ENCODE results near the gene SP140.

SP140 gene

DNA sequence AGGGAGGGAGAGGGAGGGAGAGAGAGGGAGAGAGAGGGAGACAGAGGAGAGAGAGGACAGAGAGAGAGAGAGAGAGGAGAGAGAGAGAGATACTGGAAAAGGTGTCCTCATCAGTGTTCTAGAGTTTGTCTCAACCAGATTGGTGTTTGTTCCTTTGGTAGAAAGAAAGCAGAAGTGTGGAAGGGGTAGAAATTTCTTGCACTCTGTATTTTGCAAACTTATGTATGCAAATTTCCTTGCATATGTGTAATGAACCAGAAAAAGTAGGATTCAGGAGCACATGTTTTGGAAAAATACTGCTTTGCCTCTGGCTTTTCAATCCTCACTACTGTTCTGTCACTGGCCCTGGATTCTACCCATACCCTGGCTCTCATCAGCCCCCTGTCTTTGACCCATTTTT lies 1.1 kb upstream of the SP140 start:
- no peak overlapping the region for H3K27ac ChIP-seq (ENCODE audit: extremely low read depth, low read depth, low read length)
- TF ChIP-seq ZNF2 (tag by site-specific recombination; IDR thresholded peaks at IDR 0.05) = no peak
- TF ChIP-seq ZNF394 (tag by site-specific recombination; IDR thresholded peaks at IDR 0.05; ENCODE audit: borderline replicate concordance) = no peak
- TF ChIP-seq ZNF24 (tag by site-specific recombination; IDR thresholded peaks at IDR 0.05) = no peak
- TF ChIP-seq SCRT2 (tag by site-specific recombination; IDR thresholded peaks at IDR 0.05) = no peak
- no peak for TF ChIP-seq ZNF585B (tag by site-specific recombination; IDR thresholded peaks at IDR 0.05)
- TF ChIP-seq ZFP41 (tag by site-specific recombination; IDR thresholded peaks at IDR 0.05; ENCODE audit: borderline replicate concordance) = no peak
- TF ChIP-seq, protein P1, sequence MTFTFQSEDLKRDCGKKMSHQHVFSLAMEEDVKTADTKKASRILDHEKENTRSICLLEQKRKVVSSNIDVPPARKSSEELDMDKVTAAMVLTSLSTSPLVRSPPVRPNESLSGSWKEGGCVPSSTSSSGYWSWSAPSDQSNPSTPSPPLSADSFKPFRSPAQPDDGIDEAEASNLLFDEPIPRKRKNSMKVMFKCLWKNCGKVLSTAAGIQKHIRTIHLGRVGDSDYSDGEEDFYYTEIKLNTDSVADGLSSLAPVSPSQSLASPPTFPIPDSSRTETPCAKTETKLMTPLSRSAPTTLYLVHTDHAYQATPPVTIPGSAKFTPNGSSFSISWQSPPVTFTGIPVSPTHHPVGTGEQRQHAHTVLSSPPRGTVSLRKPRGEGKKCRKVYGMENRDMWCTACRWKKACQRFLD (tag by site-specific recombination; IDR thresholded peaks at IDR 0.05) = no peak
- CTCF ChIA-PET = no interaction called here
- no peaks in the 10 kb centered on the region for H3K4me1 ChIP-seq (ENCODE audit: control insufficient read depth, insufficient read depth, low read length)
- no peaks in the 10 kb centered on the region for H3K36me3 ChIP-seq (ENCODE audit: control insufficient read depth in 2 of 2, insufficient read depth in 1 of 2, low read length in 2 of 2)
- no peak overlapping the region for H3K4me3 ChIP-seq (ENCODE audit: low read depth, low read length)
- no peaks in the 10 kb centered on the region for H3K9me3 ChIP-seq (ENCODE audit: control insufficient read depth, insufficient read depth, low read depth, low read length)
- POLR2A ChIA-PET = no interaction called here

DNA sequence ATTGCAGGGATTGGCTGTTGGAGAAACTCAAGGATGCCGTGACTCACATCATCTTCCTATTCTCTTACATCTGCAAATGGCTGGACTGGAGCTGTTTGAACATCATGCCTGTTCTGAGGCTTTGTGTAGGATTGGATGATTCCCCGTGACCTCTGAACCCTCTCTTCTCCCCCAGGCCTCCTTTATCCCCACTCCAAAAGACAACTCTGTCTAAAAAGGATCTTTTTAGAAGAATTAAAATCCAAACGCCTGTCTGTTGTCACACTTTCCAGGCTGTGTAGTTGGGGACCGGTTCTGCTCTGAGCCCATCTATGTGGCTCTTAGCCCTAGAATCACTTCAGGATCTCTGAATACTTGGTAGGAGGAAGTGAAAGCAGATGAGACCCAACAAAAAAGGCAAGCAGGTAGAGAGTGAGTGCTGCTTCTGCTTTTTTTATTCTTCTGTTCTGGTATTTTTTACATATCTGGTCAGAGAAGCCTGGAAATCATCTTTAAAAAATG lies 565 bp downstream of the SP140 start:
- ChIA-PET CTCF (no interaction called here), POLR2A (no interaction called here)
- no peak overlapping the region for H3K27ac ChIP-seq (ENCODE audit: extremely low read depth, low read depth, low read length)
- H3K36me3 ChIP-seq (ENCODE audit: control insufficient read depth in 2 of 2, insufficient read depth in 1 of 2, low read length in 2 of 2) = no peaks in the 10 kb centered on the region
- H3K9me3 ChIP-seq (ENCODE audit: control insufficient read depth, insufficient read depth, low read depth, low read length) = no peaks in the 10 kb centered on the region
- TF ChIP-seq ZSCAN23 (tag by site-specific recombination; IDR thresholded peaks at IDR 0.05) (no peak), TCF7L2 (IDR thresholded peaks at IDR 0.05; ENCODE audit: borderline replicate concordance, low read depth, low read length) (no peak), ZNF132 (tag by site-specific recombination; IDR thresholded peaks at IDR 0.05; ENCODE audit: borderline replicate concordance) (no peak), ZNF391 (tag by site-specific recombination; IDR thresholded peaks at IDR 0.05; ENCODE audit: borderline replicate concordance, low read depth) (no peak), KLF7 (tag by site-specific recombination; IDR thresholded peaks at IDR 0.05; ENCODE audit: borderline replicate concordance) (no peak), ZNF423 (tag by site-specific recombination; IDR thresholded peaks at IDR 0.05) (no peak), WT1 (tag by site-specific recombination; IDR thresholded peaks at IDR 0.05) (no peak), ZNF394 (tag by site-specific recombination; IDR thresholded peaks at IDR 0.05; ENCODE audit: borderline replicate concordance) (no peak), KLF16 (tag by site-specific recombination; IDR thresholded peaks at IDR 0.05) (no peak), KLF1 (tag by site-specific recombination; IDR thresholded peaks at IDR 0.05) (no peak), SCRT2 (tag by site-specific recombination; IDR thresholded peaks at IDR 0.05) (no peak), OVOL3 (tag by site-specific recombination; IDR thresholded peaks at IDR 0.05) (no peak), ZNF37A (tag by site-specific recombination; IDR thresholded peaks at IDR 0.05) (no peak)
- TF ChIP-seq, protein P2, sequence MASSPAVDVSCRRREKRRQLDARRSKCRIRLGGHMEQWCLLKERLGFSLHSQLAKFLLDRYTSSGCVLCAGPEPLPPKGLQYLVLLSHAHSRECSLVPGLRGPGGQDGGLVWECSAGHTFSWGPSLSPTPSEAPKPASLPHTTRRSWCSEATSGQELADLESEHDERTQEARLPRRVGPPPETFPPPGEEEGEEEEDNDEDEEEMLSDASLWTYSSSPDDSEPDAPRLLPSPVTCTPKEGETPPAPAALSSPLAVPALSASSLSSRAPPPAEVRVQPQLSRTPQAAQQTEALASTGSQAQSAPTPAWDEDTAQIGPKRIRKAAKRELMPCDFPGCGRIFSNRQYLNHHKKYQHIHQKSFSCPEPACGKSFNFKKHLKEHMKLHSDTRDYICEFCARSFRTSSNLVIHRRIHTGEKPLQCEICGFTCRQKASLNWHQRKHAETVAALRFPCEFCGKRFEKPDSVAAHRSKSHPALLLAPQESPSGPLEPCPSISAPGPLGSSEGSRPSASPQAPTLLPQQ (tag by site-specific recombination; IDR thresholded peaks at IDR 0.05) = no peak
- TF ChIP-seq, protein P3, sequence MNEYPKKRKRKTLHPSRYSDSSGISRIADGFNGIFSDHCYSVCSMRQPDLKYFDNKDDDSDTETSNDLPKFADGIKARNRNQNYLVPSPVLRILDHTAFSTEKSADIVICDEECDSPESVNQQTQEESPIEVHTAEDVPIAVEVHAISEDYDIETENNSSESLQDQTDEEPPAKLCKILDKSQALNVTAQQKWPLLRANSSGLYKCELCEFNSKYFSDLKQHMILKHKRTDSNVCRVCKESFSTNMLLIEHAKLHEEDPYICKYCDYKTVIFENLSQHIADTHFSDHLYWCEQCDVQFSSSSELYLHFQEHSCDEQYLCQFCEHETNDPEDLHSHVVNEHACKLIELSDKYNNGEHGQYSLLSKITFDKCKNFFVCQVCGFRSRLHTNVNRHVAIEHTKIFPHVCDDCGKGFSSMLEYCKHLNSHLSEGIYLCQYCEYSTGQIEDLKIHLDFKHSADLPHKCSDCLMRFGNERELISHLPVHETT (tag by site-specific recombination; IDR thresholded peaks at IDR 0.05) = no peak
- H3K4me3 ChIP-seq (ENCODE audit: low read depth, low read length) = no peak overlapping the region
- no peaks in the 10 kb centered on the region for H3K4me1 ChIP-seq (ENCODE audit: control insufficient read depth, insufficient read depth, low read length)
